ENCODE data around the gene CCDC51. TPM values are rescaled to one million over a fixed set of nuclear protein-coding genes. Genes with fewer than 3 reads are reported as not detected.

The CCDC51 gene
- total and polyA plus RNA-seq, 2 donors from 2014 or later, result 13.8 to 32.8 TPM

GRCh38 chr3:48413086-48413485, 26.8 kb downstream of the CCDC51 start:
- no peaks in the 10 kb centered on the region for H3K4me1 ChIP-seq (ENCODE audit: control insufficient read depth in 2 of 3, insufficient read depth in 2 of 3, low read depth in 1 of 3, low read length in 3 of 3)
- H3K4me3 ChIP-seq (ENCODE audit: low read length in 3 of 3), result no peak overlapping the region
- TF ChIP-seq, protein P1, sequence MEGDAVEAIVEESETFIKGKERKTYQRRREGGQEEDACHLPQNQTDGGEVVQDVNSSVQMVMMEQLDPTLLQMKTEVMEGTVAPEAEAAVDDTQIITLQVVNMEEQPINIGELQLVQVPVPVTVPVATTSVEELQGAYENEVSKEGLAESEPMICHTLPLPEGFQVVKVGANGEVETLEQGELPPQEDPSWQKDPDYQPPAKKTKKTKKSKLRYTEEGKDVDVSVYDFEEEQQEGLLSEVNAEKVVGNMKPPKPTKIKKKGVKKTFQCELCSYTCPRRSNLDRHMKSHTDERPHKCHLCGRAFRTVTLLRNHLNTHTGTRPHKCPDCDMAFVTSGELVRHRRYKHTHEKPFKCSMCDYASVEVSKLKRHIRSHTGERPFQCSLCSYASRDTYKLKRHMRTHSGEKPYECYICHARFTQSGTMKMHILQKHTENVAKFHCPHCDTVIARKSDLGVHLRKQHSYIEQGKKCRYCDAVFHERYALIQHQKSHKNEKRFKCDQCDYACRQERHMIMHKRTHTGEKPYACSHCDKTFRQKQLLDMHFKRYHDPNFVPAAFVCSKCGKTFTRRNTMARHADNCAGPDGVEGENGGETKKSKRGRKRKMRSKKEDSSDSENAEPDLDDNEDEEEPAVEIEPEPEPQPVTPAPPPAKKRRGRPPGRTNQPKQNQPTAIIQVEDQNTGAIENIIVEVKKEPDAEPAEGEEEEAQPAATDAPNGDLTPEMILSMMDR (IDR thresholded peaks at IDR 0.05; ENCODE audit: borderline replicate concordance, extremely low read depth, insufficient read depth), result no peak
- peaks cover 6 to 81% (median 61%) of the 10 kb centered on the region in 3 donors for H3K36me3 ChIP-seq (ENCODE audit: control insufficient read depth in 2 of 3, insufficient read depth in 3 of 3, low read length in 3 of 3)
- H3K9me3 ChIP-seq (ENCODE audit: control insufficient read depth in 2 of 3, insufficient read depth in 1 of 3, low read length in 3 of 3), result no peaks in the 10 kb centered on the region
- H3K27me3 ChIP-seq (ENCODE audit: control insufficient read depth, insufficient read depth, low read length), result no peaks in the 10 kb centered on the region
- H3K9ac ChIP-seq (ENCODE audit: low read length in 3 of 3), result no peak overlapping the region
- DNase-seq, result peak in 1 of 5 donors; percentile 33
- intact Hi-C loops (cut with DNase I), result no loop called here
- FAIRE-seq, result no peak
- no peak overlapping the region for H3K27ac ChIP-seq (ENCODE audit: low read depth in 2 of 2, low read length in 2 of 2)

GRCh38 chr3:48412375-48413001, 27.4 kb downstream of the CCDC51 start:
- Histone ChIP-seq H3K36me3 (ENCODE audit: control insufficient read depth in 2 of 3, insufficient read depth in 3 of 3, low read length in 3 of 3) (peaks cover 6 to 79% (median 59%) of the 10 kb centered on the region in 3 donors), H3K27ac (ENCODE audit: low read depth in 2 of 2, low read length in 2 of 2) (no peak overlapping the region), H3K4me3 (ENCODE audit: low read length in 3 of 3) (no peak overlapping the region), H3K4me1 (ENCODE audit: control insufficient read depth in 2 of 3, insufficient read depth in 2 of 3, low read depth in 1 of 3, low read length in 3 of 3) (no peaks in the 10 kb centered on the region), H3K9ac (ENCODE audit: low read length in 3 of 3) (no peak overlapping the region), H3K27me3 (ENCODE audit: control insufficient read depth, insufficient read depth, low read length) (no peaks in the 10 kb centered on the region), H3K9me3 (ENCODE audit: control insufficient read depth in 2 of 3, insufficient read depth in 1 of 3, low read length in 3 of 3) (no peaks in the 10 kb centered on the region)
- intact Hi-C loops (cut with DNase I), result no loop called here
- TF ChIP-seq, protein P1 (IDR thresholded peaks at IDR 0.05; ENCODE audit: borderline replicate concordance, extremely low read depth, insufficient read depth), result no peak
- no peak for FAIRE-seq
- peak in 1 of 5 donors; percentile 56 for DNase-seq

GRCh38 chr3:48411606-48412374, 28.1 kb downstream of the CCDC51 start:
- peaks cover 4 to 77% (median 62%) of the 10 kb centered on the region in 3 donors for H3K36me3 ChIP-seq (ENCODE audit: control insufficient read depth in 2 of 3, insufficient read depth in 3 of 3, low read length in 3 of 3)
- no peak overlapping the region for H3K27ac ChIP-seq (ENCODE audit: low read depth in 2 of 2, low read length in 2 of 2)

More at GRCh38 chr3:48411606-48412374, 28.1 kb downstream of the CCDC51 start:
- intact Hi-C loops (cut with DNase I), result no loop called here
- Histone ChIP-seq H3K9me3 (ENCODE audit: control insufficient read depth in 2 of 3, insufficient read depth in 1 of 3, low read length in 3 of 3) (no peaks in the 10 kb centered on the region), H3K9ac (ENCODE audit: low read length in 3 of 3) (no peak overlapping the region), H3K27me3 (ENCODE audit: control insufficient read depth, insufficient read depth, low read length) (no peaks in the 10 kb centered on the region), H3K4me1 (ENCODE audit: control insufficient read depth in 2 of 3, insufficient read depth in 2 of 3, low read depth in 1 of 3, low read length in 3 of 3) (no peaks in the 10 kb centered on the region), H3K4me3 (ENCODE audit: low read length in 3 of 3) (no peak overlapping the region)
- DNase-seq (peak in 1 of 5 donors; percentile 43), FAIRE-seq (no peak)
- TF ChIP-seq, protein P1 (IDR thresholded peaks at IDR 0.05; ENCODE audit: borderline replicate concordance, extremely low read depth, insufficient read depth), result no peak
